OCI-LY3 (cell line): ENCODE results near the gene CADM2.
"Not testable (repeated sequence)": the region's sequence is repeated elsewhere in the genome, so short reads cannot be mapped to it uniquely, and the experiment has no call there.

Experiments used
- H2AFZ ChIP-seq: fragments of 200-600, 300-600 bp; shearing (Covaris generic); 2 replicates; pipeline ENCODE4 v1.6.0; 2014; ENCODE audit warnings: antibody characterized with exemption, low read depth, low read length
- H3K27ac ChIP-seq: fragments of 200-600, 300-600 bp; sonication (generic); 2 replicates; pipeline ENCODE4 v1.5.1; 2014; ENCODE audit warnings: mild to moderate bottlenecking, low read length, moderate library complexity, mixed read lengths
- H3K27me3 ChIP-seq: fragments of 200-600, 300-600 bp; sonication (generic); 2 replicates; pipeline ENCODE4 v1.6.1; 2014; ENCODE audit warnings: low read depth, low read length, mixed read lengths
- H3K36me3 ChIP-seq: fragments of 200-600, 300-600 bp; sonication (generic); replicated peaks from 2 replicates; pipeline ENCODE3; 2014; ENCODE audit warnings: low read depth, low read length, mixed read lengths
- H3K4me1 ChIP-seq: fragments of 300-600, 200-600 bp; sonication (generic); 2 replicates; pipeline ENCODE4 v1.6.1; 2014; ENCODE audit warnings: low read length, mixed read lengths
- H3K4me2 ChIP-seq: fragments of 200-600, 300-600 bp; sonication (generic); 2 replicates; pipeline ENCODE4 v1.6.1; 2014; ENCODE audit warnings: low read length, mixed read lengths
- H3K4me3 ChIP-seq: fragments of 300-600, 200-600 bp; sonication (generic); 2 replicates; pipeline ENCODE4 v1.5.1; 2014; ENCODE audit warnings: antibody characterized with exemption, mild to moderate bottlenecking, low read length, moderate library complexity
- H3K79me2 ChIP-seq: fragments of 300-600, 200-600 bp; shearing (Covaris generic); 2 replicates; pipeline ENCODE4 v1.6.1; 2014; ENCODE audit warnings: mild to moderate bottlenecking, low read length, mixed read lengths
- H3K9ac ChIP-seq: fragments of 300-600, 200-600 bp; shearing (Covaris generic); 2 replicates; pipeline ENCODE4 v1.6.0; 2014; ENCODE audit warnings: mild to moderate bottlenecking, low read length, moderate library complexity
- H3K9me3 ChIP-seq: fragments of 200-600, 300-600 bp; shearing (Covaris generic); 2 replicates; pipeline ENCODE4 v1.6.1; 2014; ENCODE audit warnings: low read length, mixed read lengths; ENCODE audit not compliant: insufficient read depth
- H4K20me1 ChIP-seq: fragments of 200-600, 300-600 bp; sonication (generic); 2 replicates; pipeline ENCODE4 v1.6.1; 2016; ENCODE audit warnings: low read length, mixed read lengths; ENCODE audit not compliant: insufficient read depth
- EZH2phosphoT487 ChIP-seq: fragments of 200-600 bp; shearing (Covaris generic); IDR thresholded peaks from 2 replicates; pipeline ENCODE4 v1.6.1; 2018; ENCODE audit warnings: antibody characterized with exemption, mixed run types, low read depth
- TF ChIP-seq, protein P1 (sequence below): fragments of 200-600, 300-600 bp; sonication (generic); IDR thresholded peaks from 2 replicates; pipeline ENCODE4 v1.5.1; 2014; ENCODE audit warnings: antibody characterized with exemption, low read length, low read depth

The CADM2 gene

GRCh38 chr3:85960793-85961192, 1002.0 kb downstream of the CADM2 start:
- no peak overlapping the region for H3K27ac ChIP-seq
- no peak overlapping the region for H3K9ac ChIP-seq
- H3K4me3 ChIP-seq, result no peak overlapping the region
- H2AFZ ChIP-seq, result no peak overlapping the region
- TF ChIP-seq, protein P1, sequence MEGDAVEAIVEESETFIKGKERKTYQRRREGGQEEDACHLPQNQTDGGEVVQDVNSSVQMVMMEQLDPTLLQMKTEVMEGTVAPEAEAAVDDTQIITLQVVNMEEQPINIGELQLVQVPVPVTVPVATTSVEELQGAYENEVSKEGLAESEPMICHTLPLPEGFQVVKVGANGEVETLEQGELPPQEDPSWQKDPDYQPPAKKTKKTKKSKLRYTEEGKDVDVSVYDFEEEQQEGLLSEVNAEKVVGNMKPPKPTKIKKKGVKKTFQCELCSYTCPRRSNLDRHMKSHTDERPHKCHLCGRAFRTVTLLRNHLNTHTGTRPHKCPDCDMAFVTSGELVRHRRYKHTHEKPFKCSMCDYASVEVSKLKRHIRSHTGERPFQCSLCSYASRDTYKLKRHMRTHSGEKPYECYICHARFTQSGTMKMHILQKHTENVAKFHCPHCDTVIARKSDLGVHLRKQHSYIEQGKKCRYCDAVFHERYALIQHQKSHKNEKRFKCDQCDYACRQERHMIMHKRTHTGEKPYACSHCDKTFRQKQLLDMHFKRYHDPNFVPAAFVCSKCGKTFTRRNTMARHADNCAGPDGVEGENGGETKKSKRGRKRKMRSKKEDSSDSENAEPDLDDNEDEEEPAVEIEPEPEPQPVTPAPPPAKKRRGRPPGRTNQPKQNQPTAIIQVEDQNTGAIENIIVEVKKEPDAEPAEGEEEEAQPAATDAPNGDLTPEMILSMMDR, result no peak
- TF ChIP-seq EZH2phosphoT487, result no peak
- H3K9me3 ChIP-seq, result peaks cover 3% of the 10 kb centered on the region; the same call in 1 of the 2 replicates
- H3K4me1 ChIP-seq, result no peaks in the 10 kb centered on the region
- no peaks in the 10 kb centered on the region for H3K36me3 ChIP-seq
- H3K4me2 ChIP-seq, result no peak overlapping the region
- H3K79me2 ChIP-seq, result no peaks in the 10 kb centered on the region
- no peaks in the 10 kb centered on the region for H4K20me1 ChIP-seq
- H3K27me3 ChIP-seq, result no peaks in the 10 kb centered on the region

DNA sequence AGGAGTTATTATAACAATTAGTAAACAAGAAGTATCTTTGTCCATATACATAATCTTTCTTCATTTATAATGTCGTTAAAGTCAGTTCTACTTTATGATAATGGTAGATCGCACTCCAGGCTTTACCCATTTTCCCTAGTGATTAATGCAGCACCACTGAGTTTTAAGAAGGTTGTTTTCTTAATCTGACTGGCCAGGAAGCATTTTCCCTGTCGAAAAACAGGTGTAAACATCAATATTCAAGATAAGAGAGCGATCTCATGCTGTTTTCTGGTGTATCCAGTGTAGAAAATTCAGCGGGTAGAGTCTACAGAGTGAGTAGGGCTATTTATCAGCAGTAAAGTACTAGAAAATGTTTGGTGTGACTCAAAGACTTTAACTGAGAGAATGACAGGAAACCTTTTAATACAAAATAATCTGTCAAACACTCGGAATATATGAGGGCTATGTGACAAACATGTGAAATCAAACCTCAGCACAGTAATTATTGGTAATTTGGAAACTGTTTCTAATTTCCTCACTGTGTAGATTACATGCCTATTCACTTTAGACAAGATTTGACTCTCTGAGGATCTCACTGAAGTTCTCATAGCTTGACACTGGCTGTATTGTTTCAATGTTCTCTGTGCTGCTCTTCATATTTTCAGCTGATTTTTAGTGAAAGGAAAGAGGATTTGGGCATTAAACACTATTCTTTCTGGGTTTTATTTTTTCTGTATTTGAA, 1019.0 kb downstream of the CADM2 start:
- no peak for TF ChIP-seq EZH2phosphoT487
- TF ChIP-seq, protein P1, result no peak
- no peaks in the 10 kb centered on the region for H3K36me3 ChIP-seq
- peak overlapping the region; percentile 65 for H2AFZ ChIP-seq
- no peak overlapping the region for H3K9ac ChIP-seq
- H3K4me2 ChIP-seq, result 0 out of 2 replicates have a peak overlapping the region, but pooled peaks have one; percentile 10
- H3K27me3 ChIP-seq, result no peaks in the 10 kb centered on the region
- no peaks in the 10 kb centered on the region for H4K20me1 ChIP-seq
- H3K79me2 ChIP-seq, result no peaks in the 10 kb centered on the region
- no peak overlapping the region for H3K27ac ChIP-seq
- no peaks in the 10 kb centered on the region for H3K4me1 ChIP-seq
- H3K4me3 ChIP-seq, result no peak overlapping the region
- H3K9me3 ChIP-seq, result no peaks in the 10 kb centered on the region

DNA sequence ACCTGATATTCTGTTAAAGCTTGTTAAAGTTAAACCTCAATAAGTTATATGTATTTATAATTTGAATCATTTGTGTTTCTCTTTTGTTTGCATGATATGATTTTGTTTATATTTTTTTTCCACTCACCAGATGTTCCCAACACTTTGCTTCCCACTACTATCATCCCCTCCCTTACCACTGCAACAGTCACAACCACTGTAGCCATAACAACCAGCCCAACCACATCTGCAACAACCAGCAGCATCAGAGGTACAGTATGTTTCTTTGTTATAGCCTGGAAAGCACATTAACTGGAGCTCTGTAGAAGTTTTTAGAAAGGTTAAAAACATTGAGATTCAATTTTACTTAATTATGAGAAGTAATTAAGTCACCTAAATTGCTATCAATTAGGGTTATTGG, 1020.2 kb downstream of the CADM2 start:
- Histone ChIP-seq H2AFZ (no peak overlapping the region), H3K27me3 (no peaks in the 10 kb centered on the region), H3K4me3 (no peak overlapping the region), H3K79me2 (no peaks in the 10 kb centered on the region), H3K9me3 (no peaks in the 10 kb centered on the region), H3K4me1 (no peaks in the 10 kb centered on the region), H4K20me1 (no peaks in the 10 kb centered on the region), H3K4me2 (no peak overlapping the region), H3K36me3 (no peaks in the 10 kb centered on the region), H3K27ac (no peak overlapping the region), H3K9ac (no peak overlapping the region)
- TF ChIP-seq EZH2phosphoT487, result no peak
- TF ChIP-seq, protein P1, result no peak

DNA sequence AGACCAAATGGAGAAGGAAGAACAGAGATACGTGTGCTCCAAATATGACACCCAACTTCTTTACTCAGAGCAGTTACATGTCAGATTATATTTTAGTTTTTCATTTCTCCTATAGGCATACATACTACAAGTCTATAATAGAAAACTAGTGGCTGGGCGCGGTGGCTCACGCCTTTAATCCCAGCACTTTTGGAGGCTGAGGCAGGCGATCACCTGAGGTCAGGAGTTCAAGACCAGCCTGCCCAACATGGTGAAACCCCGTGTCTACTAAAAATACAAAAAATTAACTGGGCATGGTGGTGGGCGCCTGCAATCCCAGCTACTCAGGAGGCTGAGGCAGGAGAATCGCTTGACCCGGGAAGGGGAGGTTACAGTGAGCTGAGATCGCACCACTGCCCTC, 1030.8 kb downstream of the CADM2 start:
- H3K4me2 ChIP-seq, H3K4me1 ChIP-seq, H4K20me1 ChIP-seq, H3K79me2 ChIP-seq, H3K27ac ChIP-seq, H3K9me3 ChIP-seq, H3K36me3 ChIP-seq, H2AFZ ChIP-seq, H3K4me3 ChIP-seq, H3K9ac ChIP-seq, H3K27me3 ChIP-seq: not testable (repeated sequence)
